Right forelimb (tissue), 1 donor: ENCODE data around the gene OVOL1.

Experiments used
- DNase-seq: peaks from one replicate; pipeline ENCODE4 v3.0.0-alpha.2; 2018

OVOL1 gene

DNA sequence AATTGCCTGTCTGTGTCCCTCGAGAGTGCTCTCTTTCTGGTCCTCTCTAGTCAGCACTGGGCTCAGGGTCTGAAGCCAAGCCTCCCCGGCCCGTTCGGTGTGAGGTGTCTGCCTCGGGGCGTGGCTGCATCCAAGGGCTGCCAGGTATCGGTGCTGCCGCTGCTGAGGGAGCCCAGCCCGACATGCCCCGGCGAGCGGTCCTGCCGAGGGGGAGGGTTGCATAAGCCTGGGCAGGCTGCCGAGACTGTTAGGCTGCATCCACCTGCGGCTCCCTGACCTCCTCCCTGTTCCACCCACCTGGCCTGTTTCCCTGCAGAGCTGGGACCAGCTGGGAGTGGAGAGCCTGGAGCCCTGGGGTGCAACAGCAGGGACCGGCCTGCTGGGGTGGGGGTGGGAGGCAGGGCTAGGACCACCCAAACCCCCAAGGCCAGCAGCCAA lies 6.3 kb downstream of the OVOL1 start:
- DNase-seq = no peak

DNA sequence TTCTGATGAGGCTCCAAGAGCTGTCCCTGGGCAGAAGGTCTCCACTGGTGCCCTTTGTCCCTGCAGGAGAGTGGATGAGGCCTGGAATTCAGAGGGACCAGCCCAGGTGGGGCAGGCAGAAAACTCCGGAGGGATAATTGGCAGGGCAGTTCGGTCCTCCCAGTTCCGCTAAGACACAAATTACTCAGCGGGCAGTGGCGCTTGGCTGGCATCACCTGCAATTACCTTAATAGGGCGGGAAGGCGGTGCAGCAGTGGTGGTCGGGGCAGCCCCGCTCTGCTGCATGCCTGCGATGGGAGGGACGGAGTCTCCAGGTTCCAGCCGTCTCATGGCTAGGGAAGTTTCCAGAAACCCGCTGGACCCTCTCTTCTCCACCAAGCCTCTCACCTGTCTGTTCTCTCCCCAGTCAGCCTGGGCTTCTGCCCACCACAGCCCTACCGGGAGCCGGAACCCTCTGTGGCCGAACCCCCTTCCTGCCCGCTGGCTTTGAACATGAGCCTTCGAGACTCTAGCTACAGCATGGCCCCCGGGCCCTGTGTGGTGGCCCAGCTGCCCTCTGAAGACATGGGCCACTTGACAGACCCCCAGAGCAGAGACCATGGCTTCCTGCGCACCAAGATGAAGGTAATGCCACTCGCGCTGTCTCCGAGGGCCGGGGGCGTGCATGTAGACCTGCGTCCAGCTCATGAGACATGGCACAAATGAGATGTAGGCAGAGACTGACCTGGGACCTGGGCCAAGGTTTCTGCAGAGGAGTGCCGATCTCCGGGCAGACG lies 7.0 kb downstream of the OVOL1 start:
- DNase-seq = no peak

DNA sequence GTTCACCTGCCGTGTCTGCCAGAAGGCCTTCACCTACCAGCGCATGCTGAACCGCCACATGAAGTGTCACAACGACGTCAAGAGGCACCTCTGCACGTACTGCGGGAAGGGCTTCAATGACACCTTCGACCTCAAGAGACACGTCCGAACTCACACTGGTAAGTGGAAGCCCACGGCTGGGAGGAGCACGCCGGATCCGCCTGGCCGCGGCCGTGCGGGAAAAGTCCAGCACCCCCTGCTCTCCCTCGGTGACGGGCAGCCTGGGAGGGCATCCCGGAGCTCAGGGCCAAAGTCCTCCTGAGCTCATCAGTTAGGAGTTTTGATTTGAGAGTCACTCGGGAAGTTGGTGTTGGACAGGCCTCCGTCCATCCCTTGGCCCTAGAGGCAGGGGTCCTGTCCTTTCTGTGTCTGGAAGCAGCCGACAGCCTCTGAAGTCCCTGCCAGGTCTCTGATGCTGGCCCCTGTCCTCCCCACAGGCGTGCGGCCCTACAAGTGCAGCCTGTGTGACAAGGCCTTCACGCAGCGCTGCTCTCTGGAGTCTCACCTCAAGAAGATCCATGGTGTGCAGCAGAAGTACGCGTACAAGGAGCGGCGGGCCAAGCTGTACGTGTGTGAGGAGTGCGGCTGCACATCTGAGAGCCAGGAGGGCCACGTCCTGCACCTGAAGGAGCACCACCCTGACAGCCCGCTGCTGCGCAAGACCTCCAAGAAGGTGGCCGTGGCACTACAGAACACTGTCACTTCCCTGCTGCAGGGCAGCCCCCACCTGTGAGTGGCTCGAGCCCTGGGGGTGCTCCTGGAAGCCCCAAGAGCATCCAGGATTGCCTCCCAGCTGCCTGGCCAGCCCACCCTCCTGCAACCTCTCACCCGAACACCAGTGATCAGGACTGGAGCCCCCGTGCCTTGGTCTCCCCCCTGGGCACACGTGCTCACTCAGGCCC lies 8.0 kb downstream of the OVOL1 start:
- no peak for DNase-seq

DNA sequence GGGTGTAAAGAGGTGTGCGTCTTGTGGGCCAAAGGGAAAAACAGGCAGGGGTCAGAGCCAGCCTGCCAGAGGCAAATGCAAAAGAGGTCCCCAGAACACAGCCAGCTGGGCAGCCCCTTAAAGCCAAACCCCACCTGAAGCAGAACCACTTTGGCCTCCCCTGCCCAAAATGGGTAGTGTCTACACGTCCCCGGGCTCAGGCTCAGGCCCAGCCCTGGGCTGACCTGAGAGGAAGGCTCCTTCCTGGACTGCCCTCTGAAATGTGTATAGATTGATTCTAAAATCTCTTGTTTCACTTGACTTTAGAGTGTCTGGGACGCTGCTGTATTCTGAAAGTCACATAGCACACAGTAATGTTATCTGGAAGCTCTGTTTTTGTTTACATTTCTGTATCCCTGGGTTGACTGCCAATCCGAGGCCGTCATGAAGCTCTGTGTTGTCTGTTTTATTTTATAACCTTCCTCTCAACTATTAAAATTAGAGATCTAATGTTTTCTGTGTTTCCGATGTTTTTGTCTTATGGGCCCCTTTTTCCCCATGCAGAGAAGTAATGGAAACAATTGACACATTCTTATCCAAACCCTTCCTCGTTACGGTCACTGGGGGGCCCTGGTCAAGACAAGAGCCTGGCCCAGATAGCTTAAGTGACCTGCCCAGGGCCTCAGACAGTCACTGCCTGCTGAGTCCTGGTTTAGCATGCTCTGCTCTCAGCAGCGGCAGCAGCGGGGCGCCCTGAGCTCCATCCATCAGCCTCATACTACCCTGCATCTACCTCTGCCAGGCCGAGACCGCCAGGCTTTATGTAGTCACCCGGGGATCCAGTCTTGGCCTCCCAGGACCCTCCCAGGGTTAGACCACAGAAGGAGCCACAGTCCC lies 10.1 kb downstream of the OVOL1 start:
- DNase-seq = no peak

DNA sequence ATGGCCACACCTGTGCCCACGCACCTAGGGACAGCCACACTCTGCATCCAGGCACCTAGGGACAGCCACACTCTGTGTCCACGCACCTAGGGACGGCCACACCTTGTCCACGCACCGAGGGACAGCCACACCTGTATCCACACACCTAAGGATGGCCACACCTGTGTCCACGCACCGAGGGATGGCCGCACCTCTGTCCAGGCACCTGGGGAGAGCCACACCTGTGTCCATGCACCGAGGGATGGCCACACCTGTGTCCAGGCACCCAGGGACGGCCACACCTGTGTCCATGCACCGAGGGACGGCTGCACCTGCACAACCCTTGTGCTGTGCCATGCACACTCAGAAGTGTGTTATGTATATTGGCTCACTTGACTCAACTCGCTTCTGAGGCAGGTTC lies 10.8 kb downstream of the OVOL1 start:
- no peak for DNase-seq

DNA sequence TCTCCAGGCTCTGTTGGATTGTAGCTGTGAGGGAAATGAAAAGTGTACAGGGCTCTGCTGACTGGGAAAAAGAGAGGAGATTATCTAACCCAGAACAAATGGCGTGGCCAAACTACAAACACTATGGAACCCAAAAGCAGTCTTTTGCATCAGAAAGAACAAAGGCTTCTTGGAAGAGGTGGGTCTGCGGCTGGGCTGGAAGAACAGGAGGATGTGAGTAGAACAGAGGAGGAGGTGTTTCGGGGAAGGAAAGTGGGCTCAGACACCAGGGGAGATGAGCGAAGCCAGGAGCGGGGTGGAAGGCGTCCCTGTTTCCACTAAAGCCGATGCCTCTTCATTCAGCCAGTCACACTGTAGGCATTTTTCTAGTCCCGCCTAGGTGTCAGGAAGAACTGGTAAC lies 12.0 kb downstream of the OVOL1 start:
- DNase-seq = no peak

DNA sequence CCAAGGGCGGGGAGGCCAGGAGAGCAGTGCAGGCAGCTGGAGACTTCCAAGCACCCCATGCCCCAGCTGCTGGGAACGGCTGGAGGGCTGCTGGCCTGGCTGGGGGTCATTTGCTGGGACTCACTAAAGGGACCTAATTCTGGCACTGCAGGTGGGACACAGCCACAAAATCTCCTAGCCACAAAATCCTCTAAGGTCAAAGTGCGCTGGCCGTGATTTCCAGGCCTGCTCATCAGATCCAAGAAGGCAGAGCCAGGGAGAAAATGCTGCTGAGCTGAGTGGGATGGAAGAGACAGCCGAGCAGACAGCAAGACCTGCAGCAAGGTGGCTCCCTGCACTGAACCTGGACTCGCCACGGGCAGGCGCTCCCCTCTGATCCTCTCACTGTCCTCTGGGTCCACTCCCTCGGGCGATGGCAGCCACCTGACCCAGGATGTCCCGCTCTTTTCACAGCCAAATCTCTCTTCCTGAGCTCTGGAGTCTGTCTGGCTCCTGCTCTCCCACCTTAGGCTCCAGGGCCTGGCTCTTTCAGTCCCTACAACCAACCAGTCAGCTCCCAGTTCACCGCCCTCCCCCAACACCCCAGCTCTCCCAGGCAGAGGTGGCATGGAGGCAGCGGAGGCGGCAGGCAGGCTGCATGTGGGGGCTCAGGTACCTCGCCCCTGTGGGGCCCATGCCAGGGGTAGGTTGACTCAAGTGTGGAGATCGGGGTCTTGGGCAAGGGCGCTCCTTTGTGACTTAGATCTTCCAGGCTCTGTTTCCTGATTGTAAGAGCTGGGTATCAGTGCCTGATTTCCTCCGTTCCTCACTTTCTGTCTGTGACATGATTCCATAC lies 14.5 kb downstream of the OVOL1 start:
- DNase-seq = no peak

DNA sequence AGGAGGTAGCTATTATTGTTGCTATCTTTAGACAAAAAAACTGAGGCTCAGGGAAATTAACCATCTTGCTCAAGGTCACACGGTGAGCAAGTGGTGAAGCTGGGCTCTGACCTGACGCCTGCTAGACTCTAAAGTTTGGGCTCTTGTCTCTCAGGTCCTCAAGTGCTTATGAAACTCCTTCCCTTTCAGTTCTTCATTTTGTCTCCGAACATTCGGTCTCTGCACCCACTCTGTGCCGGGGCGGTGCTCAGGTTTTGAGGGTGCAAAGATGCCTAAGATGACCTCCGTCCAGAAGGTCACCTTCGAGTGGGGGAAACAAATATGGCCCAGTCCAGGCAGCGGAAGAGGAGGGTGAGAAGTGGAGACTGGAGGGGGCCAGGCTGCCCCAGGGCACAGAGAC lies 16.0 kb downstream of the OVOL1 start:
- DNase-seq = no peak

DNA sequence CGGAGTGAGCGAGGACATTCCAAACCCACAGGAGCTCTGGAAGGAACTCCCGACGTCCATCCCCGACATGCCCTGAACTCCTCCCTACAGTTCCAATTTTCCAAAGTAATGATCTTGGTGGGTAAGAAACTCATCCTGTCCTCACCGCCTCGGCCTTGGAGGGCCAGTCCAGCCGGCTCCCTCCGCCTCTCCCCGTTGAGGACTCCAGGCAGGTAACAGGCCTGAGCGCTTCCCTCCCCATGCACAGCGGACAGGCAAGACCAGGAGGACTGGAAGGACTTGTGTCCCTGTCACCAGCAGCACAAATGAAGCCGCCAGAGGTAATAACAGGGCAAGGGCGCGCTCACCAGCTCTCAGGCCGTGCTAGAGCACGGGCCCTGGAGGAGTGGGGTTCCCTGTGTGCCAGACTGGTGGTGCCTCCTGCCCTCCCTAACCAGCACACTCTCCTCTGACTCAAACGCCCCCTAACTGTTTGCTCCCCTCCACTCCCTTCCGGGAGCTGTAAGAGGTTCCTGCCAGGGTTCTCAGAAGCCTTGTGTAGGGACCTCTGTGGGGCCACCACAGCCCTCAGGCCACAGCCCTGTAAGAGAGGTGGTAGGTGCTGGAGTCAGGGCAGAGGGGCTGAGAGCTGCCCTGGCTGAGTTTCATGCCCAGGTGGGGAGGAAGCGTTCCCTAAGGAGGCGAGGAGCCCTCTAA lies 17.1 kb downstream of the OVOL1 start:
- no peak for DNase-seq

DNA sequence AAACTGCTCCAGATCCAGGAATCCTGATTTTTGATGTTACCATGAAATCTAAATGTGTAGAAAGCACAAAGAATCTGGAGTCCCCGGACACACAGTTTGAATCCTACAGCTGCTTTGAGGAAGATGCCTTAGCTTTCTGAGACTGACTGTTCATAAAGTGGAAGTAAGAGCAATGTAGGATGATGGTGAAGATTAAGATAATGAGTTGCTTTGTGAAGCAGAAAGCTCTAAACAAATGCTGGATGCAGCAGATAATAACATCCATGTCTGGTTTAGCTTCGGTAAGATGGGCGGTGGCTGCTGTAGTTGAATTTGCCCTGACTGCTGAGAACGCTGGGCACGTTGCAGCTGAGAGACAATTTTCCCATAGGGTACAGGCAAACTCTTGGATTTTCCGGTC lies 20.1 kb downstream of the OVOL1 start:
- DNase-seq = no peak

DNA sequence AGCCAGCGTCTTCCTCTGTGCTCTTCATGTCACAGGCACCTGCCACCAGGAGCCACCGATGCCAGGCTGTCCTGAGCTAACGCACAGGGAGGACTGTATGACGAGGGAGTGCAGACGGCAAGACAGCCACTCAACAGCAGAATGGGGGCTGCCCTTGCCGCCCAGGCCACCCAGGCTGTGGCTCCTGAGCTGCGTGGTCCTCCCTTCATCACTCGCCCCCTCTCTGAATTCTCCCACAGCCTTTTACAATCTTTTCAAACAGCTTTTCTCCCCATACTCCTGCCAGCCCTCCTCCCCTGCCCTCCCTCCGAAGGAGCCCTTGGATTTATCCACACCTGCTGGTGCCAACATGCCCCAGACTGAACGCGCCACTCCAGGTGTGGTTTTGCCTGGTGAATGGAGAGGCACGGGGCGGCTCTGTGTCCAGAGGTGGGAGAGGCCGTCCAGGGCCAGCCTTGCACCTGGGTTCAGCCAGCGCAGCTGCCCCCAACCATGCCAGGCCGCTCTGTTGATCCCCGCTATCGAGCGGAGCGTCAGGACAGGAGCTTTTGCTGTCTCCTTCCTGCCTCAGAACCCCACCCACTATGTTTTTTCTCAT lies 22.0 kb downstream of the OVOL1 start:
- DNase-seq = no peak

DNA sequence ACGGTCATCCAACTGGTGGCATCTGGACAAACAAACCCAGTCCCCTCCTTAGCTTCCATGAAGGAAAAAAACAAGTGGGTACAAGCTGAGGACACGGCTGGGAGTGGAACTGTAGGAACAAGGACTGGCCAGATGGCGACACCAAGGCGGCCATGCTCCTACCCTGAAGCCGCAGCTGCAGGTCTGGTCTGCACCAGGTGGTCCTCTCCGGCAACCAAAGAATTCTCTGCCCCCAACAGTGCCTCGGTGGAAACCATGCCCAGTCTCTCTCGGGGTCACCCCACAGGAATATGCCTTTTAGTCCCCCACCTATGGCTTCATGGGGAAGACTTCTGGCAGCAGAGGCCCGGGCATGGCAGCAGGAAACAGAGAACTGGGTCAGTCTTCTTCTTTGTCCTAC lies 22.6 kb downstream of the OVOL1 start:
- no peak for DNase-seq

DNA sequence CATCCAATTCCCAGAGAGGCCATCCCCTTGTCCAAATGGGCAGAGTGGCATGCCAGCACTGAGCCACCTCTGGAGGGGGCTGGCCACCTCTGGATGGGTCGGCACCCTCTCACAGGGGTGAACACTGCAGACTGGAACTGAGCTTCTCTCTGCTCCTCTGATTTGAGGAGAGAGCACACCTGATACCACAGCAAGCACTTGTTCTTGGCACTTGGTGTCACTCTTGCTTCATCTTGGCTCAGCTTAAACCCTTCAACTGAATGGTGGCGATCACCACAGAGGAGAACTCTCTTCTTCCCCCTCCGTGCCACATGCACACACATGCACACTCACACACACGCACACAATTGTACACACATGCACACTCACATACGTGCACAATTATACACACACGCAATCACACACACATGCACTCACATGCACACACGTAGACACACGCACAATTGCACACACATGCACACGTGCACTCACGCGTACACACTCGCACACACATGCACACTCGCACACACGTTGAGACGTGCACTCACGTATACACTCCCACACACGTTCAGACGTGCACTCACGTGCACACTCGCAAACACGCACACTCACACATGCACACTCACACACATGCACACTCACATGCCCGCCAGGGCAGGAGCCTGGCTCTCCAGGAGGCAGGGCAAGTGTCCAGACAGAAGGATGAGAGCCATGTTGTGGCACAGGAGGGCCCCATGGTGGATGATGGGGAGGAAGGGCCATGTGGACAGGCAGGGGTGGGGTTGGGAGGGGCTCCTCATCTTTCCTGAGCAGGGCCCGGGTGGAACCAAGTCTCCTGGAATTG lies 23.4 kb downstream of the OVOL1 start:
- no peak for DNase-seq

DNA sequence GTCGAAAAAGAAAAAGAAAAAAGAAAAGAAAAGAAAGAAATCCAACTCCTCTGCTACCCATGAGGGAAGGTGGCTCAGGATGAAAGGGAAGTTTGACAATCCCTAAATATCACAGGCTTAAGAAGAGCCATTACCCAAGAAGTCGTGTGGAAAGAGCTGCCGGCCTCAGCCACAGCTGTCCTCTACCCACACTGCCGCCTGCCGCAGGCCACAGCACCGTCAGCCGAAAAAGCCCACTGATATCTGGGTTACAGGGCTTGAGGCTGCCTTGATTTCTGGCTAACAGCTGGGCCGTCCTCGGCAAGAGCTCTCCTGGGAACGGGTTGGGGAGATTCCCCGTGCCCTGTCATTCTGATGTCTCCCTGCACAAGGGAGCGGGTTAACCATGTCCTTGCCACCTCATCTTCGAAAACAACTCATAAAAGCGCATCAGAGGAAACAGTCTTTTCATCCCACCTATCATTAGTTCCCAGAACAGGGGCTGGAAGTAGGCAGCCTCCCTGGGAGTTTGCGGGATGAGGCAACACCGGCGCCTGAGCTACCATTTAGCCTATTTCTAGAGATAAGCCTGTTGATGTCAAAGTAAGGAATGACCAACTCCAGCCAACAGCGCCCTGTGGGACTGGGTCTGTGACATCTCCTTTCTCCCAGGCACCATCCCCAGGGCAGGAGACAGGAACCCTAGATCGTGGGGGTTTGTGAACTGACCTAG lies 25.1 kb downstream of the OVOL1 start:
- DNase-seq = no peak

DNA sequence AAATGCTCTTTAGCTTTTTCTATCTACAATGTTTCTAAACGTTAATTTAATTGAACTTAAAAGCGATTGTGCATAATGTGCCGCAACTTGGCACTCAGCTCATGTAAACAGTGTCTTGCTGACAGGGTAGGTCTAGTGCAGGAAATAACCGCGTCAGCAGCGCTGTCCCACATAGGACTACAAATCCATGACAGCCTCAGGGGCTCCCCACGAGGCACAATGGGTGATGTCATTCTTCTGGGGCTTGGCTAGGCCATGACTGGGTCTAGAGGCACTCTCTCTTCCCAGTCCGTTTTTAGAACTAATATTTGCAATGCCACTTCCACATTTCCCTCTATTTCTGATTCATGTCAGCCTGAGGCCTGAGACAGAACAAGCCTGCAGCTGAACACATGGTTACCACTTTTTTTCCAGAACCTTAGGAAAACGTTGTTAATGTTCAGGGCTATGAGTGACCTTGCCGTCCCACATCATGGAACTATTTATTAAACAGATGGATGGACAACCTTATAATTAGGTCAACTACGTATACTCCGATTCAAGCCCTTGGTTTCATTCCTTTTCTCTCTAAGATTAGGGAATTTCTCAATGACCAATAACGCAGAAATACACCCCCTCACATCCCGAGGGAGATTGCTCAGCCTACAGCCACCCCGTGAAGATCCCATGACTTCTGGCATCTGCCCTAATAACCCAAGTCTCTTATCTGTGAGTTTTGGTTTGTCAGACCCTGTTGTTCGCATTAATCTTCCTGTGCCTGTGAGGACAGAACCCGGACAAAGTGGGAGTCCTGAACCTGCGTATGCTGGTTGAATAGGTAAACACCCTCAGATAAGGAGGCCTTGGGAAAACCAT lies 27.5 kb downstream of the OVOL1 start:
- DNase-seq = no peak

DNA sequence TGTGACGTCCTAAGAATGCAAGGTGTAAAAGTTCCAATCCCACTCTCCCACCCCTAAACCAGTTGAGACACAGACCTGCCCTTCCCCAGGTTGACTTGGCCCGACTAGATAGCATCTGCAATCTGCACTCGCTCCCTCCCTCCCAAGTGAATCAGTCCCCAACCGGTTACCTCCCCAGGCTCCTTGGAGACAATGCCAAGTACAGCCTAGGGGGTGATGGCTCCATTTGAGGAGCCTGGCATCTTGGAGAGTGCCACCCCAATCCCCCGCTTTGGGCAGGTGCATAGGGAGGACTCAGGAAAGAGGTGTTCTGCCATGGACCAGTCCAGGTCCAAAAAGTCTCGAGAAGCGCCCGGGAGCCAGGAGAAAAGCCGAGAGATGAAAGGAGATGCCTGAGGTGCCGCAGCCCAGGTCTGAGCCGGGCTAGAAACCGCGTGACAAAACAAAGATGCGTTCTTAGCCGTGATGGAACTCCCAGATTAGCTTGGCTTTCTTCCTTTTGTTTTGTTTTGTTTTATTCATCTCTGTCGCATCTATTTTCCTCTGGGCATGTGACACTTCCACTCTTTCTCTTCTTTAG lies 28.2 kb downstream of the OVOL1 start:
- no peak for DNase-seq

DNA sequence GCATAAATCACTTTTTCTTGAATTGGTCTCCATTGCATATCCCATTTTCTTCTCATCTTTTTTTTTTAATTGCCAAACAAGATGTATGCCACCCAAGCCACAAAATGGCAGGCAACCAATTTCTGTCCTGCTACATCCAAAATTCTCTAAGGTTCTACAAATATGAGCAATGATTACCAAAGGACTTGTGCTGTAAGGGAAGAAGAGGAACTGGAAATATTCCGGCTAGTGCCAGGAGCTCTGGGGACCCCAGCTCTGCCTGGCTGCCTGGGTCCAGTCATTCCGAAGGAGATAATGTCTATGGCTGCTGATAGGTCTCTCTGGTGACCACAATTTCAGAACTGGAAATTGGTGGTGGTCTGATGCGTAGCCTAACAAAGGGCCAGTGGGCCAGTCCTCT lies 29.8 kb downstream of the OVOL1 start:
- DNase-seq = no peak

DNA sequence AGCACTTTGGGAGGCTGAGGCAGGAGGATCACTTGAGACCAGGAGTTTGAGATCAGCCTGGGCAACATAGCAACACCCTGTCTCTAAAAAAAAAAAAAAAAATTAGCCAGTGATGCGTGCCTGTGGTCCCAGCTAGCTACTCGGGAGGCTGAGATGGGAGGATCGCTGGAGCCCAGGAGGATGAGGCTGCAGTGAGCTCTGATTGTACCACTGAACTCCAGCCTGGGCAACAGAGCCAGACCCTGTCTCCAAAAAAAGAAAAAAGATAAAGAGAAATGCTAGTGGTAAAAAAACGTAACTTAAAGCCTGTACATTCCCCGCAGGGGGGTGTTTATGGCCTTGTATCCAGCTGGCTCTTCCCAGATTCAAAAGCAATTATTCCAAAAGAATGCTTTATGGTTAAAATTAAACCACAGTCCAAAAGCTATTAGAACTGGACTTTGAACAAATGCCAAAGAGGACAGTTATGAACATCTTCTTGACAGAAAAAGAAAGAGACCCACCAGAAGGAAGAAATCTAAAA lies 30.5 kb downstream of the OVOL1 start:
- no peak for DNase-seq
